Activated T-helper 9 cell treated with anti-CD3 and anti-CD28 coated beads, Interleukin-2, amount 50 U/mL, for 16 hours (primary cell): ENCODE results near the gene KIRREL3.

Source experiments
- DNase-seq: peaks from one replicate; pipeline ENCODE4 v3.0.0-alpha.2; 2020; ENCODE audit warnings: low read depth

Gene KIRREL3

DNA sequence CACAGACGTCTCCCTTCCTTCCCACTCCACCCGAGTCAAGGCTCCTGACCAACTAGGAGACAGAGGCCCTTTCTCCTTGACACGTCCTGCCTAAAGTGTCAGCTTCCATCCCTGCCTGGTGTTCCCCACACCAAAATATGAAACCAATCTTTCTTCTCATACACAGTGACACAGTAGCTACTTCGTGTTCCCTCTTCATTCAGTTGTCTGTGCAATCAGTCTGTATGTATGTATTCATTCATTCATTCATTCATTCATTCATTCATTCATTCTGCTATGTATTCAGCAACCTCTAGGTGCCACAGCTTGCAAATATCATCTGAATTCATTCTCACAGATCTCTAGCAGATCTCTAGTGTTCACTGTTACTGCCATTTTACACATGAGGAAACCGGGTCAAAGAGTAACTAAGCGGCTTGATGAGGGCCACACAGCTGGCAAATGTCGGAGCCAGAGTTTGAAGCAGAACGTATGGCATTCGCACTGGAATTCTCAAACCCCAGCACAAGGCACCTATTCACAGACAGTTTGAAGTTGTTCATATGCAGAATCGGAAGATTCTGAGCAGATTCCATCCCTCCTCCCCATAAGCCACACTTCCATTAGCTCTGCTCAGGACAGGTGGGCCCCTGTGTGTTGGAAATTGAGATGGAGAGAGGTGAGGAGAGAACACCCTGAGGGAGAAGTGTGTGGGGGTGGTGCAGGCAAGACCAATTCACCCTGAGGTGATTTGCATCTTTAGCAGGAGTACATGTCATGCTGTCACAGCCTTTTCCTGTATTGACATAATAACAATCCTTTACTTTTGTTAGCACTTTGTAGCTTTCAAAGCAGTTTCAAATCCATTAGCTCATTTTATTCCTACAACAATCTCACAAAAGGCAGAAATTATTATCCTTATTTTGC, 369.4 kb downstream of the KIRREL3 start:
- no peak for DNase-seq

DNA sequence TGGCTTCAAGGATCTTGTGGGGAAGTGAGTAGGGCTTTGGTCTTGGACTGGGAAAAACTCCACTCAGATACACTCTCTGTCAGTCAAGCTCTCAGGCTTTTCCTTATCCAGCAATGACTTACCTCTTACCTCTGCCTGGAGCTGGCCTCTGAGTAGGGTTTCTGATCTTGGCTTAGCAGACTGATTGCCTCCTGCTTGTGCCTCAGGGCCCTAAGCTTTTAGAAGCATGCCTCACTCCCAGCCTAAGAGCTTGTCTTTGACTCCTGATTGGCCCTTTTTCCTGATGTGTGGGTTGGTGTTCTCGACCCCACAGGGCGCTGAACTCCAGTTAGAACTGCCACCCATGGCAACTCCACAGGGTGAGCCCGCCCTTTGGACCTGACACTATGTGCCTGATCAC, 370.1 kb downstream of the KIRREL3 start:
- no peak for DNase-seq

- no peak for DNase-seq
Measured at GRCh38 chr11:126628790-126629621, 371.6 kb downstream of the KIRREL3 start.

- no peak for DNase-seq
Measured at GRCh38 chr11:126628450-126628789, 372.1 kb downstream of the KIRREL3 start.

- no peak for DNase-seq
Measured at GRCh38 chr11:126627421-126627820, 373.1 kb downstream of the KIRREL3 start.

GRCh38 chr11:126624506-126624905, 376.1 kb downstream of the KIRREL3 start:
- no peak for DNase-seq

- DNase-seq: no peak
Measured at GRCh38 chr11:126619516-126619915, 381.1 kb downstream of the KIRREL3 start.

DNA sequence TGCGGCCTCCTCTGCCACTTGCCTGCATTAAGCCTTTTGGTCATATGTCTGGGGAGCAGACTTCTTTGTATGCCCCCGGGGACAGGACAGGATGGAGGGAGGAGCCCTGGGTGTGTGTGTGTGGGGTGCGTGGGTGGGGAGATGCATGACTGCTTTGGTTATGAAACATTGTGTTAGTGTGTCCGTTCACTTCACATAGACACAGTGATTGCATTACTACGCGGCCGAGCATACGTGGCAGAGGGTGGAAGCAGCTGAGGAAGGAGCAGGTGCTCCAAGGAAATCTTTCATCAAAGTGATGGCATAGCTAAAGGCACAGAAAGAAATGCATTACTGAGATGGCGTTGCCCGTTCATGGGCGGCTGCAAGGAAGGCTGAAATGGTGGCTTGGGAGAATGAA, 384.7 kb downstream of the KIRREL3 start:
- no peak for DNase-seq

DNA sequence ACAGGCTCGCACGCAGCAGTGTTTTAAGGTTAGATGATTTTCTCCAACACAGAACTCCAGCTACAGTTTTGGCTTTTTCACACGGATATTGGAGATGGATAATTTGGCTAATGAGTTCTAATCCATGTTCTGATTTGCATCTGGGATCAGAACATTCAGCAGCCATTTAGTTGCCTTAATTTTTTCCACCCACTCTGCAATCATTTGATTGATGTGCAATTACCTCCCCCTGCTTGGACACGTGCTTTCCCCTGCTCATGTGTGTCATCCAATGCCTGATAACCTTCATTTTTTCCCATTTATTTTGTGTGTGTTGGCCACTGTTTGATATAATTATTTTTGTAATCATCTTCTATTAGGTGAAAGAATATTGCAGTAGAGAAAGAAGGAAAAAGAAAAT, 387.3 kb downstream of the KIRREL3 start:
- no peak for DNase-seq

DNA sequence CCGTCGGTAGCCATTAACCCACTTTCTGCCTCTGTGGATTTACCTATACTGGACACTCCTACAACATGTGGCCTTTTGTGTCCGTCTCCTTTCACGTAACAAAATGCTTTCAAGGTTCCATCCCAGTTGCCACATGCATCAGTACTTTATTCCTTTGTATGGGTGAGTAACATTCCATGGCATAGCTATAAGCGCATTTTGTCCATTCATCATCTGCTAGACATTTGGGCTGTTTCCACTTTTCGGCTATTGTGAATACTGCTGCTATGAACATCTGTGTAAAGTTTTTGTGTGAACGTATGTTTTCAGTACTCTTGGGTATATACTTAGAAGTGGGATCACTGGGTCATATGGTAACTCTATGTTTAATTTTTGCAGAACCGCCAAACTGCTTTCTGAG, 387.9 kb downstream of the KIRREL3 start:
- DNase-seq: no peak

GRCh38 chr11:126611438-126611837, 389.1 kb downstream of the KIRREL3 start:
- no peak for DNase-seq

GRCh38 chr11:126608658-126609057, 391.9 kb downstream of the KIRREL3 start:
- no peak for DNase-seq

GRCh38 chr11:126607776-126608541, 392.6 kb downstream of the KIRREL3 start:
- no peak for DNase-seq

DNA sequence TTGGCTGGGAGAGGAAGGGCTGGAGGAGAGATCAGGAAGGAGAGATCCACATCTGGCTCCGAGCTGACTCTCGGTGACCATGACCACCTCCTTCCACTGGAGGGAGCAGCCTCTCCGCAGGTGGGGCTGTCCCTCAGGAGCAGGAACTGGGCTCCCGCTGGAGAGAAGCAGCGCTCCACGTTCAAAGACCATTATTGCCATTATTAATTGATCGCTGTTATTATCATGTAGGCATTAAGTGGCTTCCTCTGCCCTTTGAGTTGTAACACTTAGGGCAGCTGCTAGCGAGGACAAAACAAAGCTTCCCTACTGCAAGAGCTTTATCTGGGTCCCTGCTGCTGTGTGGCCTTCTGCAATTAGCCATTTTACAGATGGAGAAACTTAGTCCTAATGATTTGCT, 393.2 kb downstream of the KIRREL3 start:
- DNase-seq: no peak

DNA sequence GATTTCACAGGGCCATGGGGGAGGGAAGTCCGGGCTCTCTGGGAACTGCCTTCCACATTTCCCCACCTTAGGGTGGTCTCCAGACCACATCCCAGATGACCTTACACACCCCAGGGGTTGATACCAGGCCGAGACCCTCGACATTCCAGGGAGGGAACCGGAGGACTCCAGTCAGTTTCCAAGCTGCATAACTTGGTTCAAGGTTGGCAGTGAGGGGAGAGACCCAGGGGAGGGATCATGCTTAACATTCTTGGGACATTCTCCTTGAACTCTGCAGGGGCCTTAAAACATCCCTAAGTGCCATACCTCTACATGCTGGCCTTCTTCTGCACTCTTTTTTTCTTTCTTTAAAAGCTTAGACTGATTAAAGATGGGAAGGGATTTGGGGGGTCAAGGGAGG, 394.1 kb downstream of the KIRREL3 start:
- DNase-seq: no peak

DNA sequence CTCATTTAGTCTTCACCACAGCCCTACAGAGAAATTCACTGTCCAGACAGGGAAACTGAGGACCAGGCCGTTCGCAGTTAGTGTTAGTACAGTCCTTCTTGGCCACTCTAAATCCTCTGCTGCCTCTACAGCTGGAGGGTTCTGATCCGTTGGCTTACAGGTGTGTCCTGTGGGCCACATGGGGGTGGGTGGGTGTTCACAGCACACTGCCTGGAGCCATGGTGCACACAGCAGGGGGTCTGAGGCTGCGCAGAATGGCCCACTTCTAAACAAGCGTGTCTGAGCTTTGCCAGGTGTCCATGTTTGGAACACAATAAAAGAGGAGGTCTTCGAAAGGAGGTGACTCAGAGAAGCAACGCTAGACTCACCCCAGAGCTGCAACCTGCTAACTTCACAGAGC, 396.1 kb downstream of the KIRREL3 start:
- no peak for DNase-seq

DNA sequence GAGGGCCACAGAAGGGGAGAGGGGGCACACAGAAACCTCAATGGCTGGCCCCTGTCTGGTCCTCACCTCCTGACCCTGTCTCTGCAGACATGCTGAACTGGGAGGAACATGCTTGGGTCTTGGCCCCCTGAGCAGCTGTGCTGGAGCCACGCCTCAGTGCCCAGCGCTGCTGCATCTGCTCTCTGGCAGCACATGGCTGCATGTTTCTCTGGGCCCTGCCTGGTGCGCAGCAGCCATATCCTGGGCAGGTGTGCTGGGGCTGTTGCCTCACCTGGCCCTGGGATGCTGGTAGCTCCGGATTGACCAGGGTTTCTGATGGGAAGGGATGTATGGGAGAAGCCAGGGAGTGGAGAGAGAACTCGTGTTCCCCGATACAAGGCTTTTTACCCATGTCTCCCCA, 397.1 kb downstream of the KIRREL3 start:
- DNase-seq: no peak

GRCh38 chr11:126602993-126603392, 397.6 kb downstream of the KIRREL3 start:
- no peak for DNase-seq

DNA sequence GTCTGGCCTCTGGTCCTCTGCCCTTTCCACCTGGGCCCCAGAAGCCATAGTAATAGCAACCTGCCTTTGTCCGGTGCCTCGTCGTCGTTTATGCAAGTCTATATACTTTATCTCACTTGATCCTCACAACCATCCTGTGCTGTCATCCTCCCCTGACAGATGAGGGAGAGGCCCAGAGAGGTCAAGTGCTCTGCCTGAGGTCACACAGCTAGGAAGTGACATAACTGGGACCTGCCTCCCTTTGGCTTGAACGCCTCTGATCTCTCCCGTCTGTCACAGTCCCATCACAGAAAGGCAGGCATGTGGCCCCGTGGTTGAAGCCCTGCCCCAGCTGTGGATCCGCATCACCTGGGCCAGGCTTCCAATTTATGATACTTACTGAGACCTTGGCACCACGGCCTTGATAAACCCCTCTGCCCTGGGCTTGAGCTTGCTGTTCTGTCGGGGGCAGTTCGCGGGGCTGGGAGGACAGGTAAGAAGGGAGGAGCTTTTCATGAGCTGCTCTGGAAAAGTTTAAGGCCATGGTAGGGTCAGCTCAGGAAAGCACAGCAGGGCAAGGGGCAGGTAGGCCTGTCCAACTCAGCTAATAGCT, 398.1 kb downstream of the KIRREL3 start:
- no peak for DNase-seq

GRCh38 chr11:126601550-126602215, 398.9 kb downstream of the KIRREL3 start:
- no peak for DNase-seq

DNA sequence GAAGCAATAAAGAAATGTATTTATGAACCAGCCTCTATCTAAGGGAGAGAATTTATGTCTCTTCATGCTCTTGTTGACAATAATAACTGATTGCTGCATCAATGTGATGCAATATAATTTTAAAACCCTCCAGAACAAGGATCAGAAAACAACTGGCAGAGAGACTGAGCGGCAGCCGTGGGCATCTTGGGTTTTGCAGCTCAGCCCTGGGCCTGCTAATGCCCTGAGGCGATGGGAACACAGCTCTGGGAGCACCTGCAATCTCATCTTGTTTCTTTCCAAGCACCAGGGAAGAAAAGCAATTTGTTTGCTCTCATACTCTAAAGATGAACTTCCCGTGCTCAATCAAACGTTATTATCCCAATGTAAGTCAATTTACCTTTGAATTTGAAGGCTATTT, 399.4 kb downstream of the KIRREL3 start:
- DNase-seq: no peak
